Measurements from ENCODE around the gene HHATL. TPM values are rescaled to one million over a fixed set of nuclear protein-coding genes. Genes with fewer than 3 reads are reported as not detected.

The HHATL gene
- total and polyA plus RNA-seq, 2 of the 8 experiments (the other 6 are each of a cell fraction or from before 2014, with no cell fraction given), result 0.18 TPM; not detected in 1

- Histone ChIP-seq H3K4me2 (ENCODE audit: insufficient read depth in 1 of 2, low read depth in 2 of 2, low read length in 2 of 2) (peak overlapping the region in 1 of 2 experiments; percentile 31; a peak in 1 of 4 replicates), H3K23me2 (ENCODE audit: low read depth, low read length) (no peaks in the 10 kb centered on the region), H4K5ac (ENCODE audit: insufficient read length, low read depth, low read length) (peak overlapping the region; percentile 10), H2BK120ac (replicated peaks; ENCODE audit: low read depth, low read length) (no peak overlapping the region), H2BK15ac (ENCODE audit: low read length) (0 out of 2 replicates have a peak overlapping the region, but pooled peaks have one; percentile 84), H4K8ac (ENCODE audit: extremely low read depth, insufficient read depth, low read length) (no peak overlapping the region), H3K4me3 (ENCODE audit: extremely low read depth in 1 of 4, insufficient read depth in 2 of 4, low read depth in 3 of 4, low read length in 4 of 4) (no peak overlapping the region), H3K27ac (ENCODE audit: low read depth, low read length) (no peak overlapping the region), H2AFZ (ENCODE audit: low read length) (no peak overlapping the region), H3K23ac (ENCODE audit: insufficient read length) (no peak overlapping the region), H3K4ac (replicated peaks; ENCODE audit: insufficient read length, low read depth, low read length) (peak overlapping the region; percentile 20), H3K18ac (ENCODE audit: extremely low read depth, low read length) (peak overlapping the region; percentile 64), H2BK5ac (ENCODE audit: low read depth, low read length) (peak overlapping the region; percentile 88; the same call in 1 of the 2 replicates), H4K91ac (replicated peaks; ENCODE audit: insufficient read length, low read length) (no peak overlapping the region), H3K27me3 (replicated peaks in 1 of 4; ENCODE audit: control insufficient read depth in 3 of 4, extremely low read depth in 1 of 4, insufficient read depth in 3 of 4, low read length in 3 of 4) (0 out of 7 replicates have a peak, but pooled peaks cover 0 to 3% (median 0%) of the 10 kb centered on the region in 4 experiments), H3K79me1 (ENCODE audit: low read depth, low read length) (no peaks in the 10 kb centered on the region), H2BK20ac (ENCODE audit: low read length) (peak overlapping the region; percentile 99; the same call in 1 of the 2 replicates), H2BK12ac (ENCODE audit: low read depth, low read length) (peak overlapping the region; percentile 86; the same call in 1 of the 2 replicates), H3K9me3 (ENCODE audit: insufficient read depth in 2 of 2, low read depth in 1 of 2, low read length in 1 of 2) (no peaks in the 10 kb centered on the region), H3K4me1 (replicated peaks in 1 of 4; ENCODE audit: control insufficient read depth in 3 of 4, insufficient read depth in 4 of 4, low read length in 3 of 4) (peaks cover 0 to 33% (median 18%) of the 10 kb centered on the region in 4 experiments; a peak in 5 of 7 replicates), H2AK5ac (ENCODE audit: low read depth, low read length) (peak overlapping the region; percentile 49; the same call in 1 of the 2 replicates), H4K20me1 (replicated peaks in 1 of 2; ENCODE audit: control insufficient read depth in 1 of 2, insufficient read depth in 2 of 2, low read length in 2 of 2) (no peaks in the 10 kb centered on the region), H3K36me3 (ENCODE audit: control insufficient read depth in 2 of 4, insufficient read depth in 4 of 4, low read length in 3 of 4) (no peaks in the 10 kb centered on the region), H3K79me2 (ENCODE audit: control insufficient read depth in 1 of 2, insufficient read depth in 2 of 2, low read length in 2 of 2) (no peaks in the 10 kb centered on the region), H3K14ac (ENCODE audit: insufficient read length) (no peak overlapping the region), H3K56ac (replicated peaks; ENCODE audit: insufficient read length, low read depth, low read length) (no peak overlapping the region), H3K9ac (replicated peaks in 1 of 4; ENCODE audit: extremely low read depth in 1 of 4, low read depth in 3 of 4, low read length in 3 of 4) (no peak overlapping the region)
- FAIRE-seq, result no peak
- DNase-seq (ENCODE audit: low read depth in 1 of 2, low spot score in 2 of 2), result peak in 1 of 2 experiments; percentile 47
- 67% methylated on average over 1 of the region's 1 CpG; no CpG with 5 or more reads in 1 of the 2 experiments for WGBS, 2 experiments (ENCODE audit: extremely low coverage in 1 of 2, insufficient coverage in 1 of 2, insufficient read length in 1 of 2, insufficient replicate concordance in 2 of 2, low coverage in 1 of 2, low lambda C conversion rate in 2 of 2, missing lambda C conversion rate in 1 of 2)
- CTCF ChIA-PET (ENCODE audit: partially characterized antibody), result interaction anchor here (0.9 to 4.6 kb wide), 10 partner anchors 9 to 193 kb away, joined by 3 to 28 read pairs (median 6); no protein-coding TSS in a partner anchor
- TF ChIP-seq E2F6 (IDR thresholded peaks at IDR 0.05), result 0 out of 2 replicates have a peak, but pooled peaks have one; percentile 0
- TF ChIP-seq RFX5 (IDR thresholded peaks at IDR 0.05; ENCODE audit: borderline replicate concordance, low read depth, low read length), result no peak
- POLR2A ChIA-PET (ENCODE audit: partially characterized antibody), result no interaction called here
Measured at GRCh38 chr3:42736081-42736480, 33.5 kb upstream of the HHATL start.
